Measurements from ENCODE around the gene C3orf18.
A peak's percentile ranks its signal among the peaks of the same experiment; 100 is the strongest.

C3orf18 gene

GRCh38 chr3:50603261-50604109 lies 35.9 kb upstream of the C3orf18 start:
- no peak for DNase-seq (ENCODE audit: low read depth)

GRCh38 chr3:50602595-50603191 lies 35.1 kb upstream of the C3orf18 start:
- DNase-seq (ENCODE audit: low read depth), result no peak

- DNase-seq (ENCODE audit: low read depth), result peak; percentile 99
Measured at GRCh38 chr3:50600841-50601591, 33.5 kb upstream of the C3orf18 start.

GRCh38 chr3:50600141-50600753 lies 32.7 kb upstream of the C3orf18 start:
- no peak for DNase-seq (ENCODE audit: low read depth)

DNA sequence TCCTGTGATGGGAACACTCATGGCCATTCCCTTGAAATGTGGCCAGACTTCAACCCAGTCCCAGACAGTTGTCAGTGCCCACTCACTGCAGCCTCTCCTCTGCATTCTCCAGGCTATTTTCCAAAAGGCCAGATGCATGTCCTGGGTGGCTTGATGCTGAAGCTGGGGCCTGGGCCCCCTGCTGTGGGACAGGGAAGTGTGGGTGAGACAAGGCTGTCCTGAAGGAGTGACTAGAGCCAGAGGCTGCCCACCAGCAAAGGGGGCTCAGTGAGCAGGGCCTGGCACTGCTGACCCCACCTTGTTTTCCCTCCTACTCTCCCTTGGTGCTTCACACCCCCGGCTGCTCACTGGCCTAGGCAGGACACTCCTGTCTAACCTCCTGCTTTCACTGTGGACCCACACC lies 32.2 kb upstream of the C3orf18 start:
- DNase-seq (ENCODE audit: low read depth), result no peak

DNA sequence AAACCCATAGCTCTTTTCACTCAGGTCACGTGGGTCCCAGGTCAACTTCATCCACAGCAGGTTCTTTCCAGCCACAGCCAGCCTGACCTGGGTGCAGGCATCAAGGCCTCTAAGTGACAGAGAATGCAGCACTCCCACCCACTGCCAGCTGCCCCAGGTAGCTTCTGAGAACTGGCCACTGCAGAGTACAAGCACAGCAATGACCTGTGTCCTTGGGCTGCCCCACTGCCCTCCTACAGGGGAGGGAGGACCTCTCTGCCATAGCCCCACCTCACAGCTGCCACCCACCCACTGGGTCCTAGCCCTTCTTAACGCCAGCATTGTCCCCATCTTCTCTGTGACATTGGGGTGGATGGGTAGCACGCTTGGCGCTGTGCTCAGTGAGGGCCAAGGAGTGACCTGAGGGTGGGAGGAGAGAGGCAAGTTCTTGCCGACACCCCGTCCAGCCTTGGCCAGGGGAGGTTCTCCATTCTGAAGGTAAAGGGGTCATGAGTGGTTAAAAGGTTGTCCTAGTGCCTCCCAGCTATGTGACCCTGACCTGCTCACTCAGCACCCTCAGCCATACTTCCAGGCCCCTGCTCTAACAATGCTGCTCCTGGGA lies 31.7 kb upstream of the C3orf18 start:
- DNase-seq (ENCODE audit: low read depth), result no peak

DNA sequence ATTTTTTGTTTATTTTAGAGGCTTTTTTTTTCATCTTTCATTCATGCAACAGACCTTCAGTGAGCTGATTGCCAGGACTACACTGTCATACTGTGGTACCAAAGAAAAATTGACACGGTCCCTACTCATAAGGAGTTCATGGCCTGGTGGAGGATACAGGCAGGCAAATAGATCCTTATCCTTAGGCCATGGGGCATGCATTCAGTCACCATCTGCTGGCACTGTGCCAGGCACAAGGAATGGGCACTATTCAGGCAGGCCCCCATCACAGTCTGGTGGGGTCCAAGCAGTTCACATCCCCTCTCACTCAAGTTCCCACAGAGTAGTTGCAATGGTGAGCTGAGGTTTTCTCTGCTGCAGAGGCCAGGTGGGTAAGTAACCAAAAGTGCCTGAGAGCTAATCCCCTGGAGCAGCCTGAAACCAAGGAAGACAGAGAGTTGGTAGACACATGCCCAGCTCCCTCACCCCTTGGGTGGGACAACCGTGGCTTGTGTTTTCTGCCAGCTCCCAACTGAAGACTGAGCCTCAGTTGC lies 26.8 kb upstream of the C3orf18 start:
- DNase-seq (ENCODE audit: low read depth), result no peak

DNA sequence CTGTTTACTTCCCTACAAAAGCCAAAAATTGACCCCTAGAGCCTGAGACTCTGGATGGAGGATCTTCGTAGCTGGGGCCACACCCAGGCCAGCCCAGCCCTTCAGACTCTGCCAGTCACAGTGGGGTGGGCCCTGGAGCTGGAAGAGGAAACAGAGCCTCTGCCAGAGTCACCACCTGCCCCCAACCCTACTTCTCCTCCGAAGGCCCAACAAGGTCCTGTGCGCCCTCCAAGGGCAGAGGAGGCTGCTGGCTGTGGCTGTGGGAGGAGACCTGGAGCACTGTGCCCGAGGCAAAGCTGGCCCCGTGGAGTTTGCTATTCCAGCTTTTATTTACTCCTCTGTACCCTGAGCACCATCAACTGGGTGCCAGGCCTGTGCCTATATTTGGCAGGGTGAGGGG lies 25.0 kb upstream of the C3orf18 start:
- no peak for DNase-seq (ENCODE audit: low read depth)

- DNase-seq (ENCODE audit: low read depth), result no peak
Measured at GRCh38 chr3:50591196-50591741, 23.7 kb upstream of the C3orf18 start.

DNA sequence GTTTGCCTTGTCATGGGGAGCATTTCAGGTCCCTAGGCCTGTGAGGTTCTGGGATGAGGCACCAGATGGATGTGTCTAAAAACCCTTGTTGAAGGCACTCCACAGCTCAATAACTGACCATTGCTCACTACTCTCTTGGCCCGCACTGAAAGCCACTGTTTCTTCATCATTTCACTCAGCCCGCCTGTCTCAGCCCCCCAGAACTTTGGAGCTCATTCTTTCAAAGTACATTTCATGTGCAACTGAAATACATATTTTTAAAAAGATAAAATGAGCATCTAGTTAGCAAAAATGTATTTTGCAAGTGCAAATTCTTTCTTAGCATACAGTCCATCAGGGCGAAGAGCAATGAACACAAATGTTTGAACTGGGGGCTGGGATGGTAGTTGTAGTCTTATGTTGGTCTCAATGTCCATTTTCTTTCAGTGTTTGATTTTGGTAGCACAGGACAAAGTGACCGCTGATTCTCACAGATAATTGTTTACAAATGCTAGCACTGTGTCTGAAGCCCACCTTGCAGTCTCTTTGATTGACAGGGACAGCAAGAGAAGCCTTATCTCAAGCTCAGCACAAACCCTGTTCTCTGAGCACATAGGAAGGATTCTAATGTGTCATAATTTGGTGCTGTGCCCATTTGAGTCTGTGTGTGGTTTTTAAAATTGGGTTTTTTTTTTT lies 21.3 kb upstream of the C3orf18 start:
- peak; percentile 35 for DNase-seq (ENCODE audit: low read depth)

- DNase-seq (ENCODE audit: low read depth), result no peak
Measured at GRCh38 chr3:50587806-50588758, 20.5 kb upstream of the C3orf18 start.

DNA sequence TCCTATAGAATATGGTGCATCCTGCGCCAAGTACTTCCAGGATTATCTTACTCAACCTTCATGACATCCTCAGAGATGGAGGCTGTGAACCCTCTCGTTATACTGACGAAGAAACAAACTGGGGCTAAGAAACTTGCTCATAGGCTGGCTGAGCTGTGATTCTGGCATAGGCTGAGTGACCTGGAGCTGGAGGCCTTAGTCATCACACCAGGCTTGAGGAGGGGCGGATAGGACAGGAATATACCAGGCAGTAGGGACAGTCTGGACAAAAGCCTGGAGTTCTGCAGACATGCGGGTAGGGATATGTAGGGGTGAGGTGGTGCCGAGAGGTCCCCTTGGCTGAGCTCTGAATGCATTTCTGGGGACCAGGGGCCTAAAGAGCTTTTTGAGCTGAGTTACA lies 19.8 kb upstream of the C3orf18 start:
- peak; percentile 27 for DNase-seq (ENCODE audit: low read depth)

- no peak for DNase-seq (ENCODE audit: low read depth)
Measured at GRCh38 chr3:50586763-50587070, 19.2 kb upstream of the C3orf18 start.

- no peak for DNase-seq (ENCODE audit: low read depth)
Measured at GRCh38 chr3:50585919-50586762, 18.6 kb upstream of the C3orf18 start.

- peak; percentile 36 for DNase-seq (ENCODE audit: low read depth)
Measured at GRCh38 chr3:50584391-50584790, 16.8 kb upstream of the C3orf18 start.

- no peak for DNase-seq (ENCODE audit: low read depth)
Measured at GRCh38 chr3:50583897-50584296, 16.4 kb upstream of the C3orf18 start.

DNA sequence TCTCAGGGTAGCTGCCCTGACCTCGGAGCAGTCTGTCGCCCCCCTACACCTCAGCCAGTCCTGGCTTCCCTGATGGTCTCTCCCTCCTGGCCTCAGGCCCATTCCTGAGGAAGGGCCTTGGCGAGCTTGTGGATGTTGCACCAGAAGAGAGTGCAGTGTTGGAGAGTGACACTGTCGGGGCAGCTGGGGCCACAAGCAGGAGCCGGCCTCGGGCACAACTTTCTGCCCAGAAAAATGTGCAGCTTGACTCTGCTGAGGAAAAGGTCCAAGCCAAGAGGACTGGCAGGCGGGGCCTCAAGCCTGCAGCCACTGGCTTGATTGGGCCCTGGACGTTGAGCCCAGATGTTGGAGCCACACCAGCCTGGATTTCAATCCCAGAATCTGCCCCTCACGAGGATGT lies 14.5 kb upstream of the C3orf18 start:
- no peak for DNase-seq (ENCODE audit: low read depth)

- no peak for DNase-seq (ENCODE audit: low read depth)
Measured at GRCh38 chr3:50581459-50581842, 13.9 kb upstream of the C3orf18 start.

Data from amniotic epithelial cell (primary cell).